SK-N-MC (cell line): ENCODE measurements around the gene SLC38A1.

Experiments used
- EZH2 ChIP-seq: fragments of 200-600 bp; sonication (generic); IDR thresholded peaks from one replicate; pipeline ENCODE4 v1.6.1; 2017; ENCODE audit warnings: antibody characterized with exemption
- POLR2AphosphoS5 ChIP-seq: IDR thresholded peaks from 2 replicates; pipeline ENCODE4 v1.6.1; 2012; ENCODE audit warnings: mild to moderate bottlenecking, low read depth, low read length, borderline replicate concordance

DNA sequence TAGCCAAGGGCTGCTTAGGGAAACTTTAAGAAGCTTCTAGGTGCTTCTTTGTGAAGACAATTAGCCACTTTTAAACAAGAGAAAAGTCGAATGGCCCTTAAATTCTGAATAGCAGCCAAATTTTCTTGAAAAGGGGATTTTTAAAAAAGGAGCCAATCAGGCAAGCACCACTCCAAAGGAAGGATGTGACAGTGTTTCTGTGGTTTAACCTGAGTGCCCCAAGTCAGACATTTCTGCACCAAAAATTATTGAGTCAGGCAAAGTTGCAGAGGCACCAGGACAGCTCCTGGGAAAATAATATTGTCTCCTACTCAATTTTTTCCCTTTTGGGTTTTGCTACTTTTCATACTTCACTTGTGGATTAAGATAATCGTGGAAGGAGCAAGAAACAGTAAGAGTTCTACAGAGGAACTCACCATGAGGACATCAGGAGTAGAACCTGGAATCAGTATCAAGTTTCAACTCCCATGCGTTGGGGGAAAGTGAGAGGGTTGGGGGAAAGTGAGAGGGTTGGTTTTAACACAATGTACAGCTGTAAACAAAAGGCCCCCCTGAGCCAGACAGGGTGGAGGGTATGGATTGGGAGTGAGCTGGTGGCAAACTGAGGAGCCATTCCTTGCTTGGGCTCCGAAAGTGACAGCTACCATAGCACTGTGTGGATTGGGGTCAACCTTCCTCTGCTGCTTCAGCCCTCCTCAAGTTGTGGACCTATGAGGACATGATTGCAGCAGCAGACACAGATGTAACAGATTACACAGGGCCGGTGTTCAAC, 90.8 kb downstream of the SLC38A1 start:
- TF ChIP-seq POLR2AphosphoS5 (no peak), EZH2 (no peak)
